ENCODE measurements around the gene CDIP1.

CDIP1 gene

DNA sequence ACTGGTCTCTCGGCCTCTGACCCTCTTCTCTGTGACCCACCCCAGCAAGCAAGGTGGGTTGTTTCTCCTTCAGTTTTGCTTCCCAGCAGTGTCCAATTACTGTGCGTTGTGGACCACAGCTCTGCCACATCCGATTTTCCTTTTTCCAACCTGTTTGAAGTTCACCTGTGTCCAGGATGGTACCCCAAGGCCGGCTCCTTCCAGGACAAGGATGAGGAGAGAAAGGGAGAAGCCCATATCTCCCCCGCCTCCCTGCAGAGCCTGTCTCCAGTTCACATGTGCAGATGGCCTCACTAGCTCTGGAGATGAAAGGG is 77.7 kb downstream of the CDIP1 start:
- DNase-seq (ENCODE audit: low read depth in 4 of 4, low spot score in 1 of 4), result no peak
